A673 (cell line): ENCODE measurements around the gene OR2AE1. TPM values are rescaled to one million over a fixed set of nuclear protein-coding genes. Genes with fewer than 3 reads are reported as not detected.

Experiments used
- BruUV-seq: library from RNA; stranded (reverse); fragments of 400-500 nt; replicated peaks from 2 replicates; lab custom pipeline; 2021; lab: Mats Ljungman, UMichigan
- CTCF ChIA-PET: fragments of 300-600 bp; sonication (Branson Sonifier 250); formaldehyde crosslinking; loops from one replicate; lab custom pipeline; 2022; ENCODE audit warnings: antibody characterized with exemption; lab: Charles Lee
- POLR2A ChIA-PET: fragments of 300-600 bp; sonication (Branson Sonifier 250); formaldehyde crosslinking; loops from one replicate; lab custom pipeline; 2022; ENCODE audit warnings: antibody characterized with exemption; ENCODE audit not compliant: low non-redundant PET; lab: Charles Lee
- DNase-seq: peaks from one replicate; pipeline ENCODE4 v3.0.0-alpha.2; 2015; ENCODE audit warnings: low spot score
- H3K27ac ChIP-seq: fragments of 200-600 bp; sonication (generic); 2 replicates; pipeline ENCODE4 v1.5.1; 2016; ENCODE audit warnings: mixed run types, low read depth, mild to moderate bottlenecking, mixed read lengths, antibody characterized with exemption, low read length; ENCODE audit not compliant: poor library complexity, severe bottlenecking
- H3K27me3 ChIP-seq: fragments of 200-600 bp; sonication (generic); replicated peaks from 2 replicates; pipeline ENCODE4 v1.6.1; 2017; ENCODE audit warnings: mixed run types, low read depth, mild to moderate bottlenecking, mixed read lengths, antibody characterized with exemption, low read length; ENCODE audit not compliant: insufficient read depth, poor library complexity
- H3K36me3 ChIP-seq: fragments of 200-600 bp; sonication (generic); 2 replicates; pipeline ENCODE4 v1.6.1; 2016; ENCODE audit warnings: mixed run types, mild to moderate bottlenecking, mixed read lengths, antibody characterized with exemption, low read length; ENCODE audit not compliant: insufficient read depth, poor library complexity, severe bottlenecking
- H3K4me1 ChIP-seq: fragments of 200-600 bp; sonication (generic); 2 replicates; pipeline ENCODE4 v1.6.1; 2017; ENCODE audit warnings: mixed run types, mild to moderate bottlenecking, mixed read lengths, antibody characterized with exemption, low read length; ENCODE audit not compliant: insufficient read depth, poor library complexity, severe bottlenecking
- H3K4me3 ChIP-seq: fragments of 200-600 bp; sonication (generic); 2 replicates; pipeline ENCODE4 v1.5.1; 2016; ENCODE audit warnings: low read depth, mixed run types, mild to moderate bottlenecking, mixed read lengths, low read length; ENCODE audit not compliant: poor library complexity, severe bottlenecking
- H3K9me3 ChIP-seq: fragments of 200-600 bp; sonication (generic); 2 replicates; pipeline ENCODE4 v1.6.1; 2016; ENCODE audit warnings: mixed run types, low read depth, mild to moderate bottlenecking, mixed read lengths, antibody characterized with exemption, low read length; ENCODE audit not compliant: poor library complexity, severe bottlenecking
- EZH2 ChIP-seq: fragments of 200-600 bp; sonication (generic); IDR thresholded peaks from 2 replicates; pipeline ENCODE4 v1.6.1; 2017; ENCODE audit warnings: borderline replicate concordance, low read depth, mild to moderate bottlenecking, mixed read lengths, antibody characterized with exemption, low read length; ENCODE audit not compliant: poor library complexity, severe bottlenecking
- intact Hi-C: fragments of 100-400 bp; cut with micrococcal nuclease; formaldehyde crosslinking; loops from one replicate; pipeline ENCODE4 v1.10.0; 2022; ENCODE audit not compliant: unreplicated experiment
- total RNA-seq: library from RNA; stranded (reverse); gene quantifications from 2 replicates; pipeline ENCODE4 v1.2.3, GENCODE V29; 2021
- TF ChIP-seq, protein P1 (sequence below): fragments of 300-800, 200-600 bp; sonication (generic); conservative IDR thresholded peaks from 2 replicates; pipeline ENCODE4 v1.5.1; 2017; ENCODE audit warnings: low read depth, mild to moderate bottlenecking, antibody characterized with exemption, low read length, moderate library complexity, mixed read lengths

OR2AE1 gene
- total RNA-seq, 1 experiment from 2014 or later: not detected

- intact Hi-C loops: no loop called here
These were observed 43.3 kb upstream of the OR2AE1 start for GRCh38 chr7:99920149-99920548.

DNA sequence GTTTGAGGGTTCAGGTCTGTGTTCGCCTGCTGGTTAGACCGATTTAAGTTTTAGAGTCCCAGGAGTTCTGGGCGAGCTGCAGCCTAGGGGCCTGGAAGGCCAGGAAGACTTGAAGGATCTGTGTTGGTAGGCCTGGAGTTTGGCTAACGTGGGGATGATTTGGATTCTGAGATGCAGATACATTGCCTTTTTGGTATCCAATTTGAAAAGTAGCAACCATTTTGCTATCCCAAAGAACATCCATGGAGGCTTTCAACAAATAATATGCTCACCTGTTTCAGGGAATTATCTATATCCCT lies 42.9 kb upstream of the OR2AE1 start:
- BruUV-seq: TSS peak; percentile 93
- no peak for TF ChIP-seq EZH2
- TF ChIP-seq, protein P1, sequence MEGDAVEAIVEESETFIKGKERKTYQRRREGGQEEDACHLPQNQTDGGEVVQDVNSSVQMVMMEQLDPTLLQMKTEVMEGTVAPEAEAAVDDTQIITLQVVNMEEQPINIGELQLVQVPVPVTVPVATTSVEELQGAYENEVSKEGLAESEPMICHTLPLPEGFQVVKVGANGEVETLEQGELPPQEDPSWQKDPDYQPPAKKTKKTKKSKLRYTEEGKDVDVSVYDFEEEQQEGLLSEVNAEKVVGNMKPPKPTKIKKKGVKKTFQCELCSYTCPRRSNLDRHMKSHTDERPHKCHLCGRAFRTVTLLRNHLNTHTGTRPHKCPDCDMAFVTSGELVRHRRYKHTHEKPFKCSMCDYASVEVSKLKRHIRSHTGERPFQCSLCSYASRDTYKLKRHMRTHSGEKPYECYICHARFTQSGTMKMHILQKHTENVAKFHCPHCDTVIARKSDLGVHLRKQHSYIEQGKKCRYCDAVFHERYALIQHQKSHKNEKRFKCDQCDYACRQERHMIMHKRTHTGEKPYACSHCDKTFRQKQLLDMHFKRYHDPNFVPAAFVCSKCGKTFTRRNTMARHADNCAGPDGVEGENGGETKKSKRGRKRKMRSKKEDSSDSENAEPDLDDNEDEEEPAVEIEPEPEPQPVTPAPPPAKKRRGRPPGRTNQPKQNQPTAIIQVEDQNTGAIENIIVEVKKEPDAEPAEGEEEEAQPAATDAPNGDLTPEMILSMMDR: no peak

More at GRCh38 chr7:99920149-99920548, 43.3 kb upstream of the OR2AE1 start:
- H3K4me1 ChIP-seq: peaks cover 7% of the 10 kb centered on the region
- peak overlapping the region; percentile 85 for H3K27ac ChIP-seq
- H3K4me3 ChIP-seq: peak overlapping the region; percentile 81
- POLR2A ChIA-PET: no interaction called here
- no peaks in the 10 kb centered on the region for H3K9me3 ChIP-seq
- TF ChIP-seq, protein P1: no peak
- no peak for TF ChIP-seq EZH2
- CTCF ChIA-PET: no interaction called here
- H3K27me3 ChIP-seq: peaks cover 8% of the 10 kb centered on the region
- DNase-seq: no peak
- no peaks in the 10 kb centered on the region for H3K36me3 ChIP-seq
- no TSS peak for BruUV-seq

GRCh38 chr7:99918959-99919813 lies 42.4 kb upstream of the OR2AE1 start, which contains the start of gene TRIM4:
TRIM4 (minus strand) TSS chr7:99919530; CDS start chr7:99919401, 129 bp downstream.
- no peaks in the 10 kb centered on the region for H3K9me3 ChIP-seq
- no peaks in the 10 kb centered on the region for H3K27me3 ChIP-seq
- peak; percentile 93 for DNase-seq
- ChIA-PET CTCF (no interaction called here), POLR2A (no interaction called here)
- TF ChIP-seq, protein P1: 0 out of 2 replicates have a peak, but pooled peaks have one; percentile 13
- no peak for TF ChIP-seq EZH2
- H3K4me3 ChIP-seq: peak within 1 kb of the TSS; percentile 81
- intact Hi-C loops: loop anchor here (10.0 kb wide), 1 partner anchor 126 kb away; the partner anchor contains the start of gene ZSCAN21
- peak within 1 kb of the TSS; percentile 85 for H3K27ac ChIP-seq
- no peaks in the 10 kb centered on the region for H3K36me3 ChIP-seq
- no TSS peak for BruUV-seq
- peaks cover 7% of the 10 kb centered on the region for H3K4me1 ChIP-seq

More for the DNA sequence above, 42.9 kb upstream of the OR2AE1 start:
- peak overlapping the region; percentile 81 for H3K4me3 ChIP-seq
- ChIA-PET CTCF (no interaction called here), POLR2A (no interaction called here)
- H3K36me3 ChIP-seq: no peaks in the 10 kb centered on the region
- intact Hi-C loops: loop anchor here (10.0 kb wide), 1 partner anchor 125 kb away; the partner anchor contains the start of gene ZSCAN21
- H3K27me3 ChIP-seq: peaks cover 4% of the 10 kb centered on the region
- H3K27ac ChIP-seq: peak overlapping the region; percentile 85
- DNase-seq: no peak
- H3K9me3 ChIP-seq: no peaks in the 10 kb centered on the region
- peaks cover 7% of the 10 kb centered on the region for H3K4me1 ChIP-seq
